Prostate gland (tissue), 2 donors: Measurements from ENCODE around the gene MPV17L2. TPM values are rescaled to one million over a fixed set of nuclear protein-coding genes. Genes with fewer than 3 reads are reported as not detected.

Source experiments
- DNase-seq: peaks from one replicate; pipeline ENCODE4 v3.0.0-alpha.2; 2019; ENCODE audit warnings: low spot score
- H3K27ac ChIP-seq, 2 donors: fragments of 200-600 bp; sonication (generic); 2 replicates each; pipeline ENCODE4 v1.5.1; 2017 to 2019
- H3K27me3 ChIP-seq: fragments of 200-600 bp; sonication (generic); replicated peaks from 2 replicates; pipeline ENCODE4 v1.5.1; 2019; ENCODE audit not compliant: insufficient read depth
- H3K36me3 ChIP-seq, 2 donors: fragments of 200-600 bp; sonication (generic); 1 replicate in 1 of 2; 2 replicates in 1 of 2; pipeline versions ENCODE4 v1.5.1 to v1.8.1; 2017 to 2019
- H3K4me1 ChIP-seq: fragments of 200-600 bp; sonication (generic); replicated peaks from 2 replicates; pipeline ENCODE4 v1.5.1; 2019
- H3K4me3 ChIP-seq, 2 donors: fragments of 200-600 bp; sonication (generic); 2 replicates each; pipeline ENCODE4 v1.5.1; 2017 to 2019
- H3K9me3 ChIP-seq: fragments of 200-600 bp; sonication (generic); 2 replicates; pipeline ENCODE4 v1.5.1; 2017
- POLR2A ChIP-seq: fragments of 450-650 bp; IDR thresholded peaks from one replicate; pipeline ENCODE4 v1.6.1; 2016; ENCODE audit warnings: antibody characterized with exemption, mild to moderate bottlenecking
- POLR2AphosphoS5 ChIP-seq: sonication (generic); formaldehyde crosslinking; IDR thresholded peaks from one replicate; pipeline ENCODE4 v1.6.1; 2017; ENCODE audit warnings: antibody characterized with exemption
- WGBS: methylation state at CpG from one replicate; pipeline ENCODE4 v1.1.5; 2018; 5-methylcytosine and 5-hydroxymethylcytosine counted together
- intact Hi-C: fragments of 100-400 bp; cut with DNase I; formaldehyde crosslinking; loops from one replicate; pipeline ENCODE4 v1.14.2; 2022
- total RNA-seq, 2 donors: library from RNA; depleted of rRNA; stranded (reverse); fragments of >200 nt; gene quantifications; one replicate each; pipeline ENCODE4 v1.1.0, GENCODE V29; 2016
- TF ChIP-seq, protein P1 (sequence below), 4 experiments: fragments of 200-600 bp in 2 of 4; fragments of 450-650 bp in 2 of 4; sonication (generic) in 2 of 4; IDR thresholded peaks; 1 replicate in 3 of 4; 2 replicates in 1 of 4; pipeline ENCODE4 v1.5.1; 2016 to 2019; ENCODE audit warnings: antibody characterized with exemption in 4 of 4, mild to moderate bottlenecking in 2 of 4, moderate library complexity in 2 of 4

The MPV17L2 gene
- total RNA-seq, 2 donors from 2014 or later = 8.5 to 21.1 TPM

DNA sequence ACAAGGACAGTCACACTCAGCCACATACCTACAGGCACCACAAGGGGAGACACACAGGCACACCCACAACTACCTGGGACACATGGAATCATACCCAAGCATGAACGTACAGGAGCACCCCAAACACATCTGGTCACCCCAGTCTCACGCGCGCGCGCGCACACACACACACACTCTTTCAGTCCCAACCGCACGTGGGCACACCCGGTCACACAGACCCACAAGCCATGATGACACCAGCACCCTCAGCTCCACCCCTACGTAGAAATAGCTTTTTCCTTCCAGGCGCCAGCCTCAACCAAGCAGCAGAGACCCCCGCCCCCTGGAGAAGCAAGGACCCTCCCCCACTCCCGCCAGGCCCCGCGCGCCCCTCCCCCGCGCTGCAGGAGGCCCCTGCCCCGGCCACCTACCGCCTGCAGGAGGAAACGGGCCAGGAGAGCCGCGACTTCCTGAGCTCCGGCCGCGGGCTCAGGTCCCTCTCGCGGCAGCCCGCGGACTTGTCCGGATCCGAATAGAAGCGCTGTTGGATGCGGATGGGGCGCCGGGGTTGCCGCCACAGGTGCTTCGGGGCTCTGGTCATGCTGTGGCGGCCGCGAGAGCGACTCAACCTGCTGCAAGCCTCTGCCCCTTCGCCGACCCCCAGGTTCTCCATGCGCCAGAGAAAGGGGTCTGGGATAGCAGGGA is 39.7 kb downstream of the MPV17L2 start:
- H3K27me3 ChIP-seq = peaks cover 10% of the 10 kb centered on the region

DNA sequence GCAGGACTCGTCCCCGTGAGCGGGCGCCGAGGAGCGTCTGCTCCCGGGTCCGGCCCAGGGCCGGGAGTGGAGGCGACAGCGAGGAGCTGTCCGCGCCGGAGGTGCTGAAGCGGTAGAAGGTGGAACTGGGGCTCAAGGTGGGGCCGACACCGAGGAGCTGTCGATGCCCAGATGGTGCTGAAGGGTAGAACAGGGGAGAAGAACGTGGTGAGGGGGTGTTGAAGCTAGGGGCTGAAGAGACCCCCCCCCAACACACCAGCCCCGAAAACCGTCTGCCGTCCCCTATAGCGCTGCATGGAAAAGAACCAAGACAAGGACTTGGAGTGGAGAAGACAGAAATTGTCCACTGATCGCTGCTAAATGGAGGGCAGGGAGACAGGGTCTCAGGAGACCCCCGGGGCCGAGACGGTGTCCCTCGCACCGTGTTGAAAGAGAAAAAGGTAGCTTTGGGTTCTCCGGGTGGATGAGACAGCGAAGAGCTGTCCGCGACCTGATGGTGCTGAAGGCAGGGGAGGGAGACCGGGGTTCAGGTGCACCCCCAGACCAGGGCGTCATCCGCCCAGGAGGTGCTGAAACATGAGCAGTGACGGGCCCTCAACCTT is 40.3 kb downstream of the MPV17L2 start:
- H3K4me3 ChIP-seq = no peak overlapping the region
- peaks cover 10% of the 10 kb centered on the region for H3K27me3 ChIP-seq
- intact Hi-C loops = no loop called here
- TF ChIP-seq, protein P1, sequence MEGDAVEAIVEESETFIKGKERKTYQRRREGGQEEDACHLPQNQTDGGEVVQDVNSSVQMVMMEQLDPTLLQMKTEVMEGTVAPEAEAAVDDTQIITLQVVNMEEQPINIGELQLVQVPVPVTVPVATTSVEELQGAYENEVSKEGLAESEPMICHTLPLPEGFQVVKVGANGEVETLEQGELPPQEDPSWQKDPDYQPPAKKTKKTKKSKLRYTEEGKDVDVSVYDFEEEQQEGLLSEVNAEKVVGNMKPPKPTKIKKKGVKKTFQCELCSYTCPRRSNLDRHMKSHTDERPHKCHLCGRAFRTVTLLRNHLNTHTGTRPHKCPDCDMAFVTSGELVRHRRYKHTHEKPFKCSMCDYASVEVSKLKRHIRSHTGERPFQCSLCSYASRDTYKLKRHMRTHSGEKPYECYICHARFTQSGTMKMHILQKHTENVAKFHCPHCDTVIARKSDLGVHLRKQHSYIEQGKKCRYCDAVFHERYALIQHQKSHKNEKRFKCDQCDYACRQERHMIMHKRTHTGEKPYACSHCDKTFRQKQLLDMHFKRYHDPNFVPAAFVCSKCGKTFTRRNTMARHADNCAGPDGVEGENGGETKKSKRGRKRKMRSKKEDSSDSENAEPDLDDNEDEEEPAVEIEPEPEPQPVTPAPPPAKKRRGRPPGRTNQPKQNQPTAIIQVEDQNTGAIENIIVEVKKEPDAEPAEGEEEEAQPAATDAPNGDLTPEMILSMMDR (IDR thresholded peaks at IDR 0.05) = no peak
- no peak for TF ChIP-seq POLR2AphosphoS5
- no peak for TF ChIP-seq POLR2A
- no peaks in the 10 kb centered on the region for H3K9me3 ChIP-seq
- no peaks in the 10 kb centered on the region for H3K4me1 ChIP-seq
- WGBS = 20% methylated on average over 36 of the region's 37 CpGs
- no peak for DNase-seq
- H3K36me3 ChIP-seq = no peaks in the 10 kb centered on the region
- H3K27ac ChIP-seq = no peak overlapping the region

More for the DNA sequence above, 39.7 kb downstream of the MPV17L2 start:
- TF ChIP-seq, protein P1 (IDR thresholded peaks at IDR 0.05) = no peak
- no peak for TF ChIP-seq POLR2A
- no peak for TF ChIP-seq POLR2AphosphoS5
- H3K4me1 ChIP-seq = no peaks in the 10 kb centered on the region
- no peak overlapping the region for H3K4me3 ChIP-seq
- 7% methylated on average over 36 of the region's 46 CpGs for WGBS
- no peaks in the 10 kb centered on the region for H3K36me3 ChIP-seq
- no peaks in the 10 kb centered on the region for H3K9me3 ChIP-seq
- intact Hi-C loops = no loop called here
- H3K27ac ChIP-seq = no peak overlapping the region
- DNase-seq = no peak

DNA sequence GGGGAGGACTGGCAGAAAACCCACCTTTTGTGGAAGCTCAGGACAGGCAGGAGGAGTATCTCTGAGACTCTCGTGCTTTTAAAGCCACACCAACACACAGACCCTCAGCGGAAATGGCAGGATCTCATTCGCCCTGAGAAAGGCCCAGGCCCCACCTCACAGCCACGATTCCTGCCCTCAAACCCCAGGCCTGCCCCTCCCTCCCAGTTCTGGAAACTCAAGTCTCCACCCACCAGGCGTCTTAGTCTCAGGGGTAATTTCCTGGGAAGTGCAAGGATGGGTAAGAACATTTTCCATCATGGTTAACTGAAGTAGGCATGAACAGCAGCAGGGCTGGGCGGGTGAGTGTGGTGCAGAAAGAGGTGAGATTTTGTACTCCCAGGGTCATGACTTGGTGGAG is 41.2 kb downstream of the MPV17L2 start:
- DNase-seq = no peak
- Histone ChIP-seq H3K36me3 (no peaks in the 10 kb centered on the region), H3K9me3 (no peaks in the 10 kb centered on the region), H3K4me1 (no peaks in the 10 kb centered on the region), H3K4me3 (no peak overlapping the region), H3K27me3 (peaks cover 10% of the 10 kb centered on the region), H3K27ac (no peak overlapping the region)
- intact Hi-C loops = no loop called here
- WGBS = 29% methylated on average over 6 of the region's 6 CpGs
- no peak for TF ChIP-seq POLR2AphosphoS5
- TF ChIP-seq, protein P1 (IDR thresholded peaks at IDR 0.05) = no peak
- no peak for TF ChIP-seq POLR2A

DNA sequence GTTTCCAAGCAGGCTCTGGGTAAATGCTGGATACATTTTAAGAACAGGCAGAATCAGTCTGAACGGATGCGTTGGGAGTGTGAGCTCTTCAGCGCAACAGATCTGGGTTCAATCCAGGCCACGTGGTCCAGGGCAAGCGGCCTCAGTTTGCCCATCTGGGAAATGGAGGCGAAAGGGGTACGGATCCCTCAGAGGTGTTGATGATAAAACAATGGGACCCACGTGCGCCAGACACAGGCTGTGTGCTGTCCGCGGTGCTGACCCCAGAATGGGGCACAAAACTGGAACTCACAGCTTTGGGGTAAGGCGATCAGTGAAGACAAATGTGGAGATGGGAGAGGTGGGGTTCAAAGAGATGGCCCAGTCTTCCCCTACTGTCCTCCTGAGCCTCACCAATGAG is 46.3 kb downstream of the MPV17L2 start:
- no peak for DNase-seq
- intact Hi-C loops = no loop called here

More for the DNA sequence above, 46.3 kb downstream of the MPV17L2 start:
- 29% methylated on average over 12 of the region's 12 CpGs for WGBS
- TF ChIP-seq, protein P1 (IDR thresholded peaks at IDR 0.05) = no peak
- no peak for TF ChIP-seq POLR2A
- no peak for TF ChIP-seq POLR2AphosphoS5
- Histone ChIP-seq H3K27ac (no peak overlapping the region), H3K4me1 (no peaks in the 10 kb centered on the region), H3K9me3 (no peaks in the 10 kb centered on the region), H3K36me3 (no peaks in the 10 kb centered on the region), H3K4me3 (no peak overlapping the region), H3K27me3 (peaks cover 3% of the 10 kb centered on the region)
